Left ventricle myocardium superior (tissue), 1 donor: Measurements from ENCODE around the gene WASL. TPM values are rescaled to one million over a fixed set of nuclear protein-coding genes. Genes with fewer than 3 reads are reported as not detected.
"Not testable (repeated sequence)": the region's sequence is repeated elsewhere in the genome, so short reads cannot be mapped to it uniquely, and the experiment has no call there.

Experiments used
- ATAC-seq: fragments of 200-7000 bp; cut with Tn5 transposase; one replicate; pipeline ENCODE4 v1.9.1; 2020; ENCODE audit warnings: mild to moderate bottlenecking, moderate library complexity
- DNase-seq: peaks from one replicate; pipeline ENCODE4 v3.0.0-alpha.2; 2020
- intact Hi-C: fragments of 100-400 bp; cut with micrococcal nuclease; formaldehyde crosslinking; loops from one replicate; pipeline ENCODE4 v1.11.0; 2022
- total RNA-seq: library from RNA; stranded (reverse); fragmentation: NEBNext Ultra II Directional; extraction: Animal tissue kit (Norgen Biotek cat#: 25700); gene quantifications from one replicate; pipeline ENCODE4 v1.2.1, GENCODE V29; 2021
- donor health status: DM: no; HTN: yes; CAD: no; lungs with severe emphysema.

Gene WASL
- total RNA-seq, 1 donor from 2014 or later: 31.6 TPM

DNA sequence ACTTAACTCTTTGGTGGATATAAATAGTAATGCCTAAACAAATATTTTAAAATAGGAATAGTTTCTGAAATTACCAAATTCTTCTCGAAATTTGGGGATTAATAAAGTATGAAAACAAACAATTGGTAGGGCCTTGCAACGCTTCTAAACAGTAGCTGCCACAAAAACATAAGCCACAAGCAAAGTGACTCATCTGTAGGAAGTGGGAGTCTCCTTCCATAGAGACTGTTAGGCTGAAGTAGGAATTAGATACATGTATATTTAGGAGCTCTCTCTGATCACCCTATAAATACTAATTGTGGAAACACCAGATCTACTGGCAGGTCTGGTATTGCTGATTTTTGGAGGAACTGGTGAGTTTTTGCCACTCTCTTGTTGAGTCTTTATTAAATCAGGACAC is 98.8 kb downstream of the WASL start:
- no peak for DNase-seq
- intact Hi-C loops: no loop called here
- ATAC-seq: no peak

DNA sequence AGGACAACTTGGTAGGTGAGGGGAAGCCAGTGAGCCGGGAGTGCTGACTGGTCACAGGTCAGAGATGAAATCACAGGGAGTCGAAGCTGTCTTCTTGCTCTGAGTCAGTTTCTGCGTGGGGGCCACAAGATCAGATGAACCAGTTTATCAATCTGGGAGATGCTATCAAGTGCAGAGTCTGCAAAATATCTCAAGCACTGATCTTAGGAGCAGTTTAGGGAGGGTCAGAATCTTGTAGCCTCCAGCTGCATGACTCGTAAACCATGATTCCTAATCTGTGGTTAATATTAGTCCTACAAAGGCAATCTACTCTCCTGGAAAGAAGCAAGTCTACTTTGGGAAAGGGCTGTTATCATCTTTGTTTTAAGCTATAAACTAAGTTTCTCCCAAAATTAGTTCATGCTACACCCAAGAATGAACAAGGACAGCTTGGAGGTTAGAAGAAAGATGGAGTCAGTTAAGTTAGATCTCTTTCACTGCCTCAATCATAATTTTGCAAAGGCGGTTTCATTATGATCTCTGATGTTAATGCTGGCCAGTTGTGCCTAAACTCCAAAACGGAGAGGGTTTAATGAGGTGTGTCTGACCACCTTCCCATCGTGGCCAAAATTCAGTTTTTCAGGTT is 101.6 kb downstream of the WASL start:
- DNase-seq (no peak), ATAC-seq (no peak)
- intact Hi-C loops: no loop called here

DNA sequence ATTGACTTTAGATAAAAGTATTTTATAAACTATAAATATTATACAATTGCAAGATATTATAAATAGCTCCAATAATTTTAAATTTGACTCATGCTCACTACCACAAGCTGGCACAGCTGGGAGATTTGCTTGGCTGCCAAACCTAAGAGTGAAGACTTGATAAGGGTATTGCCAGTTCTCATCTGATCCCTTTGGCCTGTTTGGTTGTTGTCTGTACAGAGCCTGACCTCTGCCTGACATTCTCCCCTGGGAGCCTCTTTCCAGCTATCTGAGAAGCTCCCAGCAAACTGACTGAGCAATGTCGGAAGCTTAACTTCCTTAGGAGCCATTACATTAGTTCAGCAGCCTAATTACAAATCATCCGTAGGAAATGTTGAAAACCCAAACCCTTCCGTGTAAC is 103.3 kb downstream of the WASL start:
- DNase-seq (peak; percentile 67), ATAC-seq (peak; percentile 91)
- intact Hi-C loops: no loop called here

DNA sequence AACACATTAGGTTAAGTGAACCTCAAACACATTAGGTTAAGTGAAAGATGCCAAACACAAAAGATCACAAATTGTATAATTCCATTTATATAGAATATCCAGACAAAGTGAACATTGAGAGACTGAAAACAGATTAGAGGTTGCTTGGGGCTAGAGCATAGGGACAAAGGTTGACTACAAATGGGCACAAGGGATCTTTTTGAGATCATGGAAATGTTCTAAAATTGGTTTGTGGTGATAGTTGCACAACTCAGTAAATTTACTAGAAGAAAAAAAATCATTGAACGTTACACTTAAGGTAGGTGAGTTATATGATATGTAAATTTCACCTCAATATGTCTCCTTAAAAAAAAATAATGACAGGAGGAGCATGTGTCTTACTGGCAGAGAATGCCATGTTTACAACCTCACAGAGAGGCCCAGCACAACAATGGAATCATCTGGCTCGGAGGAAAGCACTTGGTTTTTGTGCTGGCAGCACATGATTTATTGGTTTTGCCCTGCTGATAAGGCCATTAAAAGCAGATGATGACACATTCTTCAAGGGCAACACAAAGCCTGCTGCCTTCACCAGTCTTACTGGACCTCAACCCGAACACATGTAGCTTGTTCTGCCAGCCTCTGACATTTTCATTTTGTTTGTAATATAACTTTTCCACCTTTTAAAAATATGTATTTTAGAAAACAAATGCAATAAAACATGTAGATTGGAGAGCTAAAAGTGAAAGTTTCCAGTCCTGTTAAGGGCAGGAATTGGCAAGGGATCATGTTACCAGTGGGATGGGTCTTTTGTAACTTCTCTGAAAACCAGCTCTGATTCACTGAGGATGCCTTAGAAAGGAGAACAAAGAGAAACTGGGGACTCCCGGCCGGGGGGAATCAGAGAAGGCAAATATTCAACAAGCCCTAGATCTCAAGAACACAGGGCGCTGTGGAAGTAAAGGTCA is 105.0 kb downstream of the WASL start:
- DNase-seq: no peak
- intact Hi-C loops: no loop called here

DNA sequence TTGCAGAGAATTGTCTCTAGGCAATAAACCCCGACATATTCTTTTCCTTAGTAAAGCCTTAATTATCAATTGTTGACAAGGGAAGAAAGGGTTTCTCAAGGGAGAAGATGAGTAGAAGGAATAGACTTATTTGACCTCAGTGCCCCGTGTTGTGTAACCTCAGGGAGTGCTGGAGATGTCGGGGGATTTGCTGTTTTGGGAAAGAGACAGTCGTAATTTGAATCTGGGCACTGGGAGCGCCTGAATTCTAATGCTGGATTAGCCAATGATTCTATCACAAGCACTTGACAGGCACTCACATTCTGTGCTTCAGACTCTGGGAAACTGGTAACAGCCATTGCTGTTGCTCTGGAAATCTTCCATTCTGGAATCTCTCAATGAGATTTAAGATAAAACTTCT is 106.9 kb downstream of the WASL start:
- DNase-seq (no peak), ATAC-seq (no peak)
- intact Hi-C loops: no loop called here

More for the DNA sequence above, 105.0 kb downstream of the WASL start:
- peak; percentile 73 for ATAC-seq

DNA sequence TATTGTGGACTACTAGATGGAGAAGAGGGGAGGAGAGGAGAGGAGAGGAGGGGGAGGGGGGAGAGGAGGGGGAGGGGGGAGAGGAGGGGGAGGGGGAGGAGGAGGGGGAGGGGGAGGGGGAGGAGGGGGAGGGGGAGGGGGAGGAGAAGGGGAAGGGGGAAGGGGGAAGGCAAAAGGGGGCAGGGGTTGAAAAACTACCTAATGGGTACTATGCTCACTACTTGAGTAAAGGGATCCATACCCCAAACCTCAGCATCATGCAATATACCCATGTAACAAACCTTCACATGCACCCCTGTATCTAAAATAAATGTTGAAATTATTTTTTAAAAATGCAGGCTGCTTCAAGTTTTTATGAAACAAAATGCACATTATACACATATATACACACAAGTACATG is 108.2 kb downstream of the WASL start:
- intact Hi-C loops: no loop called here
- DNase-seq (no peak), ATAC-seq (no peak)

DNA sequence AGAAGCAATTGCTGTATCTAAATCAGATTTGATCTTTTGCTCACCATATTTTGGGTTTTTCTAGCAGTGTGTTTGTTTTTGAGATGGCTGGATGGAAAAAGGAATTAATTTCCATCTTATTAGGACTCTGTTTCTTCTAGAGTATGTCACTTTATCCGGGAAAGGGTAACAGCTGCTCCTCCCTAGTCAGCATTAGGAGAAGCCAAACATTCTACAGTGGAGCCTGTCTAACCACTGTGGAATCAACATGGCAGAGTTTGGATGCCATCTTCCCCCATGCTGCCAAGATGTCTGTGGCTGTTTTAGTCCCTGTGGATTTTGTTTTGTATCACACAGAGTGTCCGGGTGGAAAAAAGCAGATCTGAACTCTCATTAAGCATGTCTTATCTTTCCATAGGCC is 109.2 kb downstream of the WASL start:
- intact Hi-C loops: loop anchor here (5.0 kb wide), 1 partner anchor 43 kb away; no protein-coding TSS in a partner anchor
- DNase-seq: no peak
- ATAC-seq: no peak

DNA sequence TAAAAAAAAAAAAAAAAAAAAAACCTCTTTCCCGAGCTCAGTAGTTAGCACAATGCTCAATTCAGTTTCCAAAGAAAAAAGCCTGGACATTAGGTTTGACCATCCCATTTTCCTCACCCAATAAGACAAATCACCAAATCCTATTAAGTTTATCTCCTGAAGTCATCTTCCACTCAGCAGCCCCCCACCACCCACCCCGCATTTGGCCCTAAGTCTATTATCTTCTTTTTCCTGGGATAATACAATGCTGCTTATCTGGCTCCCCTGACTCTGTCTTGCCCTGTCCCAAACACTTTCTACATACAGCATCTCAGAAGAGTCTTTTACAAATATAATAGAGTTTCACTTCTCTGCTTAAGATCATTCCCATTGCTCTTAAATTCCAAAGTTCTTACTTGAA is 110.9 kb downstream of the WASL start:
- DNase-seq (no peak), ATAC-seq (no peak)
- intact Hi-C loops: loop anchor here (5.0 kb wide), 1 partner anchor 44 kb away; no protein-coding TSS in a partner anchor

DNA sequence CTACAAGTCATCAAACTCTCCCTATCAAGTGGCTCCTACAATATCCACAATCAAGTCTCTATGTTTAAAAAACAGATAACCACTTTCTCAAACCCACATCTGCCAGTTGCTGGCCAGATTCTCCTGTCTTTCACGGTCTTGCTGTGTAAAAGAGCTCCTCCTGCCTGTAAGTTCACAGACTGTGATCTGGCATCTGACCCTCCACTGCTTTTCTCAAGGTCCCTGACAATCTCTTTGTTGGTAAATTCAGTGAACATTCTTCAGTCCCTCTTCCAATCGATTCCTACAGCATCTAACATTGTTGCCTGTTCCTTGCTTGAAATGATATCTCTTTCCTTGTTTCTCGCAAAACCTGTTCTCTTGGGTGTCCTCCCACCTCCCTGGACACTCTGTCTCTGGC is 111.6 kb downstream of the WASL start:
- DNase-seq: no peak
- intact Hi-C loops: loop anchor here (5.0 kb wide), 1 partner anchor 45 kb away; no protein-coding TSS in a partner anchor
- peak; percentile 32 for ATAC-seq

DNA sequence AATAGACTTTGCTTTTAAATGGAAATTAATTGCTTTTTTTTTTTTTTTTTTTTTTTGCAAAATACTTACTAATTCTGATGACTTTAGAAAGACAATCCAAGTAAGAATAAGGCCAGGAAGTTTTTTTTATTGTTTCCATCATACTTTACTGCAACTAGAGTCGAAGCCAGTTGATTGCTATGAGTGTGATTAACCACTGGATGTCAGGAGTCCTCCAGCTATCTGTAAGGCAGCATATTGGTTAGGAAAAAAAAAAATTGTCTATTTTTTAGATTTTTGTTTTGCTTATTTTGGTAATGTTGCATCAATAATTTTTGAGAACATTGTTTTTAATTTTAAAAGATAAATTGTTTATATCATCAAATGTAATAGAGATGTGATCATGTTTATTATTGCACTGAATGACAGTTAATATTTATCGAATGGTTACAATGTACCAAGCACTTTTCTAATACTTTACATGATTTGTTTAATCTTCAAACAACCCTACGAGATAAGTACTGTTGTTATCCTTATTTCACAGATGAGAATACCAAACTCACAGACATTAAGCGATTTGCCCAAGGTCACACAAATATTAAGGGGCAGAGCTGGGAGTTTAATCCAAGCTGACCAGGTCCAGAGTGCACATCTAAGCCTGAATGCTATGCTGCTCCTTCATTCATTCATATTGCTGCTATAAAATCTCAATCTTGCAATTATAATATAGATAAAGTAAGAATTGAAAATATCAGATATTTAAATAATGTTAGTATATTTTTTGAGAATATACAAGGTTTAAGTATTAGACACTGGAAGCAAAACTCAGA is 113.0 kb downstream of the WASL start:
- ATAC-seq (peak; percentile 59), DNase-seq (no peak)
- intact Hi-C loops: loop anchor here (5.0 kb wide), 1 partner anchor 47 kb away; no protein-coding TSS in a partner anchor

DNA sequence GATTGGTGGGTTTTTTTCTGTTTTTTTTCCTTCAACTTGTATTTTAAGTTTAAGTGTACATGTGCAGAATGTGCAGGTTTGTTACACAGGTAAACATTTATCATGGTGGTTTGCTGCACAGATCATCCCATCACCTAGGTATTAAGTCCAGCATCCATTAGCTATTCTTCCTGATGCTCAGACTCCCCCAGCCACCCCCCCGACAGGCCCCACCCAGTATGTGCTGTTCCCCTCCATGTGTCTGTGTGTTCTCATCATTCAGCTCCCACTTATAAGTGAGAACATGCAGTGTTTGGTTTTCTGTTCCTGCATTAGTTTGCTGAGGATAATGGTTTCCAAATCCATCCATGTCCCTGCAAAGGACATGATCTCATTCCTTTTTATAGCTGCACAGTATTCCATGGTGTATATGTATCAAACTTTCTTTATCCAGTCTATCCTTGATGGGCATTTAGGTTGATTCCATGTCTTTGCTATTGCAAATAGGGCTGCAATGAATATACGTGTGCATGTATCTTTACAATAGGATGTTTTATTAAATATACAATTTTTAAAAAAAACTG is 114.7 kb downstream of the WASL start:
- intact Hi-C loops: not testable (repeated sequence)
- DNase-seq (peak; percentile 39), ATAC-seq (peak; percentile 85)

DNA sequence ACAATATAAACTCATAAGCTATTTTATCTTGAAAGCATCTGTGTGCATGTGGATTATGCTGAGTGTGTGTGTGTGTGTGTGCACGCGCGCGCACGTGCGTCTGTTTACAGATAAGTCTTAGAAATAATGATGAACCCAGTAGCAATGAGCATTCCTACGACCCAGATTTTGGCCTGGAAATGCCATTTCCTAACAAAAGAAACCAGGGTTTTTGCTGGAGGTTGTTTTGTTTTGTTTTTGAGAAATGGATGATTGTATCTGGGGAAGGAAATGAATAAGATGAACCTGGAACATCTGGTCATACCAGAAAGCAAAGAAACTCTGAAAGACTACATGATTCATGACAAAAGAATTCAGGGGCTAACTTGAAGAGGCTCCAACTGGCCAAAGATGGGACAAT is 115.2 kb downstream of the WASL start:
- intact Hi-C loops: no loop called here
- no peak for ATAC-seq
- no peak for DNase-seq

DNA sequence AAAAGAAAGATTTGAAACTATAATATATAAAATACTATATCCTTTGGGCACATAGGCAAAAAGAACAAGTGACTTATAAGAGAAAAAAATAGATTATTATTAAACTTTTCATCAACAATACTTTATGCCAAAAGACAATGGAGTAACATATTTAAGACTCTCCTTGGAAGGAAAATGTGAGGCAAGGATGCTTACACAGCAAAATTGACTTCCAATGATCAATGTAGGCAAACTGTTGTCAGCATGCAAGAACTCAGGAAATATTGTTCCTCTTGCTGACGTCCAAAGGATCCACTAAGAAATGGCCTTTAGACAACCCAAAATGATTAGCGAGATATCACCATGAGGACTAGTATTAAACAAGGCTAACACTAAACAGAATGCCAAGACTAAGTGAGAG is 116.0 kb downstream of the WASL start:
- ATAC-seq (no peak), DNase-seq (no peak)
- intact Hi-C loops: no loop called here

Other genes with a start within 250 kb of the WASL start
- 0.32 TPM for gene IQUB, start 214.4 kb downstream of the WASL start, total RNA-seq
- 389 TPM for gene NDUFA5, start 191.2 kb downstream of the WASL start, total RNA-seq
- 96.2 TPM for gene ASB15, start 147.2 kb downstream of the WASL start, total RNA-seq
- gene LMOD2, start 93.1 kb downstream of the WASL start, total RNA-seq: 431 TPM
- not detected for gene HYAL4, start 96.2 kb upstream of the WASL start, total RNA-seq
- not detected for gene SPAM1, start 176.2 kb upstream of the WASL start, total RNA-seq